Small intestine (tissue), 7 donors: Measurements from ENCODE around the gene CEP85L. TPM values are rescaled to one million over a fixed set of nuclear protein-coding genes. Genes with fewer than 3 reads are reported as not detected.

Experiments
- DNase-seq, 2 donors: peaks; one replicate each; pipeline versions ENCODE4 v3.0.0 to v3.0.0-alpha.2; 2013
- FAIRE-seq: peaks from 2 replicates; lab custom pipeline; 2012; peaks lifted over from hg19 to GRCh38; lab: Jason Lieb, UNC
- H3K27ac ChIP-seq, 3 donors: one replicate each; pipeline ENCODE4 v1.5.1; 2013; ENCODE audit warnings: low read length in 2 of 3, mild to moderate bottlenecking in 2 of 3, control low read depth in 1 of 3, inconsistent platforms in 1 of 3, low read depth in 1 of 3, moderate library complexity in 1 of 3
- H3K27me3 ChIP-seq, 3 donors: one replicate each; pipeline ENCODE4 v1.6.1; 2013; ENCODE audit warnings: low read length in 3 of 3, inconsistent platforms in 1 of 3; ENCODE audit not compliant: control insufficient read depth in 3 of 3, insufficient read depth in 3 of 3
- H3K36me3 ChIP-seq, 3 donors: one replicate each; pipeline ENCODE4 v1.6.1; 2013; ENCODE audit warnings: low read length in 3 of 3, inconsistent platforms in 1 of 3, low read depth in 1 of 3, mild to moderate bottlenecking in 1 of 3, moderate library complexity in 1 of 3; ENCODE audit not compliant: control insufficient read depth in 3 of 3, insufficient read depth in 2 of 3
- H3K4me1 ChIP-seq, 3 donors: one replicate each; pipeline ENCODE4 v1.6.1; 2013; ENCODE audit warnings: low read length in 2 of 3, inconsistent platforms in 1 of 3, low read depth in 1 of 3, mild to moderate bottlenecking in 1 of 3, moderate library complexity in 1 of 3; ENCODE audit not compliant: control insufficient read depth in 3 of 3, insufficient read depth in 2 of 3
- H3K4me3 ChIP-seq, 3 donors: one replicate each; pipeline ENCODE4 v1.5.1; 2013; ENCODE audit warnings: low read length in 3 of 3, control low read depth in 1 of 3, inconsistent platforms in 1 of 3, low read depth in 1 of 3, mild to moderate bottlenecking in 1 of 3, moderate library complexity in 1 of 3
- H3K9me3 ChIP-seq, 2 donors: one replicate each; pipeline ENCODE4 v1.6.1; 2013; ENCODE audit warnings: low read depth in 1 of 2, low read length in 1 of 2; ENCODE audit not compliant: control insufficient read depth in 2 of 2, insufficient read depth in 1 of 2
- WGBS, 3 donors: extraction: QIAGEN DNeasy Blood & Tissue Kit; methylation state at CpG; one replicate each; pipeline ENCODE4 v1.1.7; 2013; 5-methylcytosine and 5-hydroxymethylcytosine counted together
- polyA plus RNA-seq, 4 donors: library from polyadenylated mRNA; stranded (reverse) in 3 of 4; unstranded in 1 of 4; fragments of 200-250 nt in 3 of 4; fragments of 120-200 nt in 1 of 4; gene quantifications; one replicate each; pipeline versions ENCODE4 v1.2.1 to v1.2.3, GENCODE V29; 2013
- donor health status: healthy with polysubstance abuse.
- donor health status: control.
- donor health status: control.
- donor health status: Bipolar disorder and iron deficiency.
- donor health status: healthy.

The CEP85L gene
- polyA plus RNA-seq, 4 donors = 0.22 to 2.2 (median 0.66) TPM

DNA sequence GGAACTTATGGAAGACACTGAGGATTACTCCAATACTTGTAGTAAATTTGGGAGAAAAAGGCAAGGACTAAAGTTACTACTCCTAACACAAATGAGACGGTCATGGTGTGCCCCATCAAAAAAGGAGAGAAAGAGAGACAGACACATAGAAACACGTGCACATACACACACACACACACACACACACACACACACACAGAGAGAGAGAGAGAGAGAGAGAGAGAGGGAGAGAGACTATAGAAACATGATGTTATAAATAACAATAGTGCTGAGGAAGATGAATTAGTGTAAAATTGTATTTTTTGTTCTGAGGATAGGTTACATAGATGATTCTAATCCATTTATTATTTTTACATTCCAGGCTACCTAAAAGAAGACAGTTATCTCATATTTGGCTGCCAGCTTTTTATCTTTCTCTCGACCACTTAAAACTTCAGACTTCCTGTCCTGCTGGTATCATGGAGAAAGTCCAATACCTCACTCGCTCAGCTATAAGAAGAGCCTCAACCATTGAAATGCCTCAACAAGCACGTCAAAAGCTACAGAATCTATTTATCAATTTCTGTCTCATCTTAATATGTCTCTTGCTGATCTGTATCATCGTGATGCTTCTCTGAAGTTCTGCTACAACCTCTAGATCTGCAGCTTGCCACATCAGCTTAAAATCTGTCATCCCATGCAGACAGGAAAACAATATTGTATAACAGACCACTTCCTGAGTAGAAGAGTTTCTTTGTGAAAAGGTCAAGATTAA, 92.8 kb downstream of the CEP85L start:
- no peaks in the 10 kb centered on the region for H3K36me3 ChIP-seq
- no peaks in the 10 kb centered on the region for H3K4me1 ChIP-seq
- 40 to 67% (median 54%) methylated on average over 6 of the region's 6 CpGs for WGBS, 3 donors
- DNase-seq (peak in 1 of 2 donors; percentile 32), FAIRE-seq (no peak)
- H3K27me3 ChIP-seq = no peaks in the 10 kb centered on the region
- H3K9me3 ChIP-seq = no peaks in the 10 kb centered on the region
- H3K27ac ChIP-seq = peak overlapping the region in 2 of 3 donors; percentile 20 to 65
- H3K4me3 ChIP-seq = no peak overlapping the region

DNA sequence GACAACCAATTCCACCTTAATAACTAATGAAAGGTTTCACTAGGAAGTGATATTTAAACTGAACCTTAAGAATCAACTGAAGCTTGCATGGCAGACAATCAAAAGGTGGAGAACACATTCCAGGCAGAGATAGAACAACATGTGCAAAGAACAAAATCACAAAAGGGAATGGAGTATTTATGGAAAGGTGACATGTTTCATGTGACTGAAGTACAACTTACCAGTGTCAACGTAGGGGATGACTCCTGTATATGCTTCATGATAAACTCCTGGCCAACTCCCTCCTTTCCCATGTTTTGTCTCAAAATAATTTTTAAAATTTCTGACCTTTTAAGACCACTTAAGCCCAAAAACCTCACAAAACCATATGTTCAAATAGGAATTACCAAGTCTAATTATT, 96.7 kb downstream of the CEP85L start:
- FAIRE-seq (no peak), DNase-seq (no peak)
- Histone ChIP-seq H3K27ac (no peak overlapping the region), H3K9me3 (no peaks in the 10 kb centered on the region), H3K4me3 (no peak overlapping the region), H3K4me1 (no peaks in the 10 kb centered on the region), H3K36me3 (no peaks in the 10 kb centered on the region), H3K27me3 (no peaks in the 10 kb centered on the region)
- 52 to 72% (median 60%) methylated on average over 1 of the region's 1 CpG for WGBS, 3 donors

DNA sequence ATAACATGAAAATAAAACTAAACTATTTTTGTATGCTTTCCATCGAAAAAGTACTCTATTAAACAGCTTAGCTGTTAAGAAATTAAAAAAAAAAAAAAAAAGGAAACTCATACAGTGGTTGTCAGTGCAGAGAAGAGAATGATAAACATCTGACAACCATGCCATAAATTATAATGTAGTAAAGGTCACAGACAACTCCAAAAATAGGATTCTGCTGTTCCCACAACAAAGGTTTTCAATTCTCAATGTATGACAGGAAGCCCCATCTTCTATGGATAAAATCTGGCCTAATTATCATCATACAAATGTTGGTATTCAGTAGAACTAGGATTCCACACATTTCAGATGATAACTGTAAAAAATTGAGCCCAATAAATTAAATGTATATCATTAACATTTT, 98.3 kb downstream of the CEP85L start:
- Histone ChIP-seq H3K9me3 (no peaks in the 10 kb centered on the region), H3K27ac (no peak overlapping the region), H3K4me3 (no peak overlapping the region), H3K4me1 (no peaks in the 10 kb centered on the region), H3K36me3 (no peaks in the 10 kb centered on the region), H3K27me3 (no peaks in the 10 kb centered on the region)
- 51 to 54% (median 53%) methylated on average over 1 of the region's 1 CpG for WGBS, 3 donors
- FAIRE-seq (no peak), DNase-seq (no peak)

- FAIRE-seq = peak; percentile 10
- H3K27ac ChIP-seq = no peak overlapping the region
- 31 to 35% (median 31%) methylated on average over 3 of the region's 3 CpGs for WGBS, 3 donors
Observed at GRCh38 chr6:118551063-118552053, 100.0 kb downstream of the CEP85L start.

GRCh38 chr6:118548613-118549012, 102.8 kb downstream of the CEP85L start:
- Histone ChIP-seq H3K27me3 (no peaks in the 10 kb centered on the region), H3K4me3 (no peak overlapping the region), H3K27ac (no peak overlapping the region), H3K4me1 (no peaks in the 10 kb centered on the region), H3K36me3 (no peaks in the 10 kb centered on the region), H3K9me3 (no peaks in the 10 kb centered on the region)
- DNase-seq (no peak), FAIRE-seq (no peak)

More at GRCh38 chr6:118551063-118552053, 100.0 kb downstream of the CEP85L start:
- DNase-seq = peak; percentile 21 to 32
- Histone ChIP-seq H3K36me3 (no peaks in the 10 kb centered on the region), H3K9me3 (no peaks in the 10 kb centered on the region), H3K4me1 (no peaks in the 10 kb centered on the region), H3K27me3 (no peaks in the 10 kb centered on the region), H3K4me3 (no peak overlapping the region)

DNA sequence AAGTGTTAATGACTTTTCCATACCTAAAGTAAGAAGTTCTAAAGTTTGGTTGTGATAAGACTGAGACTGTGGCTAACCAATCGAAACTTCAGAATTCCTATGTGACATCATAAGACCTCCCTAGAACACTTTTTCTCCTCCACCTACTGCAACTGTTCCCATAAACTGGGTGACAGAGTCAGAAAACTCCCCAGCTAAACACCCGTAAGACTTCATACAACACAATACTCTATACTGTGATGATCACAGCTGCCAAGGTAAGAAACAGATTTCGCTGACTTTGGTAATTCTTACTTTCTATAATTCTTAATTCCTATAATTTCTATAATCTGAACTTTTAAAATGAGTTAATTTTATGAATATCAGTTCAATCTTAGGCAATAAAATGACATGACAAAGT, 103.3 kb downstream of the CEP85L start, which contains the start of gene PLN:
Gene PLN, plus strand, starts transcription at position 161 of the 400 bp plus-strand sequence. CDS start 10,626 bp downstream, outside the sequence.
- no peak within 1 kb of the TSS for H3K4me3 ChIP-seq
- H3K27me3 ChIP-seq = no peaks in the 10 kb centered on the region
- H3K27ac ChIP-seq = no peak within 1 kb of the TSS
- H3K4me1 ChIP-seq = no peaks in the 10 kb centered on the region
- H3K36me3 ChIP-seq = no peaks in the 10 kb centered on the region
- 72 to 80% (median 79%) methylated on average over 3 of the region's 3 CpGs for whole genome bisulfite sequencing, 3 donors
- H3K9me3 ChIP-seq = no peaks in the 10 kb centered on the region
- DNase-seq (no peak), FAIRE-seq (no peak)

DNA sequence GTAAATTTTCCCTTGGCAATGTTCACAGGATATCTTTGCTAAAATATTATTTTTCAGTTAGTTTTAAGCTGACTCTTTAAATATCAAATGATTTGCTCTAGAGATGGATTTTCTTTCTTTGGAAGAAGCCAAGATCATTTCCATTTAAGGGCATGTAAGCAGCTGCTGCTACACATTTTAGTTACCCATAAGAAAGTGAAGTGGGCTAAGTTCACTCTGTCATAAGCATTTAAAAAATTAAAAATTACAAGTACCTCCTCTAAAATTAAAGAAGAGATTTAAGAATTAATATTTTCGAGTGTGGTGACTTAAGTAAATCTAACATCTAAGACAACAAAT, 104.5 kb downstream of the CEP85L start:
- Histone ChIP-seq H3K4me3 (no peak overlapping the region), H3K4me1 (no peaks in the 10 kb centered on the region), H3K27me3 (no peaks in the 10 kb centered on the region), H3K9me3 (no peaks in the 10 kb centered on the region), H3K36me3 (no peaks in the 10 kb centered on the region), H3K27ac (no peak overlapping the region)
- FAIRE-seq (no peak), DNase-seq (no peak)
- whole genome bisulfite sequencing, 3 donors = 52 to 79% (median 64%) methylated on average over 1 of the region's 1 CpG

- 34 to 53% (median 41%) methylated on average over 4 of the region's 4 CpGs for WGBS, 3 donors
- H3K27me3 ChIP-seq = no peaks in the 10 kb centered on the region
- no peak overlapping the region for H3K27ac ChIP-seq
- H3K4me3 ChIP-seq = no peak overlapping the region
- DNase-seq (no peak), FAIRE-seq (no peak)
- H3K36me3 ChIP-seq = no peaks in the 10 kb centered on the region
- no peaks in the 10 kb centered on the region for H3K9me3 ChIP-seq
- H3K4me1 ChIP-seq = no peaks in the 10 kb centered on the region
Observed at GRCh38 chr6:118546164-118546879, 105.1 kb downstream of the CEP85L start.
